Thymus (tissue), 11 donors: ENCODE measurements around the gene KCNJ9. TPM values are rescaled to one million over a fixed set of nuclear protein-coding genes. Genes with fewer than 3 reads are reported as not detected.
A peak's percentile ranks its signal among the peaks of the same experiment; 100 is the strongest.

Experiments used
- DNase-seq, 9 donors: peaks; one replicate each; pipeline ENCODE4 v3.0.0-alpha.2; 2013; ENCODE audit warnings: low spot score in 9 of 9, low read depth in 6 of 9, missing footprints in 1 of 9
- H3K27ac ChIP-seq, 2 donors: one replicate each; pipeline ENCODE4 v1.5.1; 2013; ENCODE audit warnings: control low read depth in 1 of 2, low read depth in 1 of 2, low read length in 1 of 2, mild to moderate bottlenecking in 1 of 2, moderate library complexity in 1 of 2
- H3K27me3 ChIP-seq, 2 donors: one replicate each; pipeline ENCODE4 v1.5.1; 2013; ENCODE audit warnings: low read length in 1 of 2; ENCODE audit not compliant: control insufficient read depth in 2 of 2, insufficient read depth in 1 of 2
- H3K36me3 ChIP-seq, 2 donors: one replicate each; pipeline ENCODE4 v1.5.1; 2013; ENCODE audit warnings: low read length in 1 of 2, mild to moderate bottlenecking in 1 of 2, moderate library complexity in 1 of 2; ENCODE audit not compliant: control insufficient read depth in 2 of 2, insufficient read depth in 2 of 2
- H3K4me1 ChIP-seq, 2 donors: one replicate each; pipeline ENCODE4 v1.5.1; 2013; ENCODE audit warnings: low read length in 2 of 2; ENCODE audit not compliant: control insufficient read depth in 2 of 2, insufficient read depth in 2 of 2
- H3K4me3 ChIP-seq, 2 donors: one replicate each; pipeline ENCODE4 v1.5.1; 2013; ENCODE audit warnings: low read length in 2 of 2, control low read depth in 1 of 2, mild to moderate bottlenecking in 1 of 2
- H3K9me3 ChIP-seq, 2 donors: one replicate each; pipeline ENCODE4 v1.5.1; 2013; ENCODE audit warnings: low read length in 1 of 2, mild to moderate bottlenecking in 1 of 2; ENCODE audit not compliant: control insufficient read depth in 2 of 2, insufficient read depth in 1 of 2
- WGBS: extraction: QIAGEN DNeasy Blood & Tissue Kit; methylation state at CpG from one replicate; pipeline ENCODE4 v1.1.7; 2013; 5-methylcytosine and 5-hydroxymethylcytosine counted together
- polyA plus RNA-seq: library from polyadenylated mRNA; stranded (reverse); fragments of 200-250 nt; gene quantifications from one replicate; pipeline ENCODE4 v1.2.3, GENCODE V29; 2013
- total RNA-seq: library from RNA; stranded (reverse); fragments of 120-200 nt; gene quantifications from one replicate; pipeline ENCODE4 v1.2.4, GENCODE V29; 2013
- donor health status: healthy.

The KCNJ9 gene
- total and polyA plus RNA-seq, 2 donors = 0.05 to 0.09 TPM

- DNase-seq = no peak
- 99% methylated on average over 5 of the region's 5 CpGs for WGBS
- no peak overlapping the region for H3K27ac ChIP-seq
- H3K27me3 ChIP-seq = peaks cover 0 to 58% of the 10 kb centered on the region in 2 donors
- H3K4me1 ChIP-seq = peaks cover 0 to 6% of the 10 kb centered on the region in 2 donors
- no peaks in the 10 kb centered on the region for H3K9me3 ChIP-seq
- no peak overlapping the region for H3K4me3 ChIP-seq
- no peaks in the 10 kb centered on the region for H3K36me3 ChIP-seq
Observed at GRCh38 chr1:160063176-160063575, 18.2 kb upstream of the KCNJ9 start.

- Histone ChIP-seq H3K4me3 (no peak overlapping the region), H3K9me3 (no peaks in the 10 kb centered on the region), H3K27ac (no peak overlapping the region), H3K4me1 (peaks cover 0 to 6% of the 10 kb centered on the region in 2 donors), H3K27me3 (peaks cover under 1 to 68% of the 10 kb centered on the region in 2 donors), H3K36me3 (no peaks in the 10 kb centered on the region)
- WGBS = 97% methylated on average over 3 of the region's 3 CpGs
- DNase-seq = no peak
Observed at GRCh38 chr1:160064164-160064563, 17.2 kb upstream of the KCNJ9 start.

- WGBS = 88% methylated on average over 3 of the region's 3 CpGs
Observed at GRCh38 chr1:160064746-160065145, 16.6 kb upstream of the KCNJ9 start.

GRCh38 chr1:160066829-160067745, 14.3 kb upstream of the KCNJ9 start:
- Histone ChIP-seq H3K27me3 (peaks cover 6 to 79% of the 10 kb centered on the region in 2 donors), H3K27ac (no peak overlapping the region), H3K4me3 (no peak overlapping the region), H3K4me1 (peaks cover 8 to 24% of the 10 kb centered on the region in 2 donors), H3K9me3 (no peaks in the 10 kb centered on the region), H3K36me3 (no peaks in the 10 kb centered on the region)
- WGBS = 76% methylated on average over 6 of the region's 6 CpGs
- no peak for DNase-seq

More at GRCh38 chr1:160064746-160065145, 16.6 kb upstream of the KCNJ9 start:
- peaks cover 1 to 8% of the 10 kb centered on the region in 2 donors for H3K4me1 ChIP-seq
- DNase-seq = no peak
- H3K27me3 ChIP-seq = peaks cover 4 to 71% of the 10 kb centered on the region in 2 donors
- no peak overlapping the region for H3K4me3 ChIP-seq
- no peaks in the 10 kb centered on the region for H3K9me3 ChIP-seq
- H3K36me3 ChIP-seq = no peaks in the 10 kb centered on the region
- H3K27ac ChIP-seq = no peak overlapping the region

- no peaks in the 10 kb centered on the region for H3K9me3 ChIP-seq
- H3K36me3 ChIP-seq = no peaks in the 10 kb centered on the region
- H3K27me3 ChIP-seq = peaks cover 6 to 73% of the 10 kb centered on the region in 2 donors
- no peak overlapping the region for H3K27ac ChIP-seq
- no peak overlapping the region for H3K4me3 ChIP-seq
- H3K4me1 ChIP-seq = peaks cover 8 to 24% of the 10 kb centered on the region in 2 donors
- no peak for DNase-seq
- whole genome bisulfite sequencing = 79% methylated on average over 5 of the region's 5 CpGs
Observed at GRCh38 chr1:160068225-160068624, 13.1 kb upstream of the KCNJ9 start.

- H3K9me3 ChIP-seq = no peaks in the 10 kb centered on the region
- DNase-seq = no peak
- no peaks in the 10 kb centered on the region for H3K36me3 ChIP-seq
- 13% methylated on average over 32 of the region's 32 CpGs for WGBS
- H3K27ac ChIP-seq = no peak within 1 kb of the TSS
- peaks cover 6 to 70% of the 10 kb centered on the region in 2 donors for H3K27me3 ChIP-seq
- H3K4me3 ChIP-seq = peak within 1 kb of the TSS; percentile 52 to 56
- H3K4me1 ChIP-seq = peaks cover 8 to 24% of the 10 kb centered on the region in 2 donors
Observed at GRCh38 chr1:160069460-160070231, 11.7 kb upstream of the KCNJ9 start, which contains the start of gene KCNJ10. KCNJ10 (minus strand) TSS chr1:160070160; CDS start chr1:160042532, 27,628 bp downstream.

GRCh38 chr1:160070243-160071163, 10.8 kb upstream of the KCNJ9 start:
- H3K27me3 ChIP-seq = peaks cover 6 to 68% of the 10 kb centered on the region in 2 donors
- H3K27ac ChIP-seq = no peak overlapping the region
- 3% methylated on average over 46 of the region's 46 CpGs for WGBS

GRCh38 chr1:160071289-160071688, 10.0 kb upstream of the KCNJ9 start:
- Histone ChIP-seq H3K27ac (no peak overlapping the region), H3K27me3 (peaks cover 6 to 67% of the 10 kb centered on the region in 2 donors), H3K4me1 (peaks cover 8 to 24% of the 10 kb centered on the region in 2 donors), H3K36me3 (no peaks in the 10 kb centered on the region), H3K4me3 (no peak overlapping the region), H3K9me3 (no peaks in the 10 kb centered on the region)
- 92% methylated on average over 5 of the region's 5 CpGs for WGBS
- DNase-seq = no peak

More at GRCh38 chr1:160070243-160071163, 10.8 kb upstream of the KCNJ9 start:
- no peaks in the 10 kb centered on the region for H3K36me3 ChIP-seq
- peaks cover 8 to 24% of the 10 kb centered on the region in 2 donors for H3K4me1 ChIP-seq
- peak overlapping the region; percentile 52 to 56 for H3K4me3 ChIP-seq
- no peaks in the 10 kb centered on the region for H3K9me3 ChIP-seq
- DNase-seq = peak in 8 of 9 donors; percentile 50 to 89 (median 78)
